OCI-LY1 (cell line): ENCODE results near the gene TBC1D10A.

Experiments used
- EZH2 ChIP-seq: fragments of 200-600 bp; sonication (generic), shearing (Covaris generic); IDR thresholded peaks from 2 replicates; pipeline ENCODE4 v1.8.0; 2017; ENCODE audit warnings: borderline replicate concordance, mixed run types, mild to moderate bottlenecking, antibody characterized with exemption, low read length, moderate library complexity, mixed read lengths
- TF ChIP-seq, protein P1 (sequence below): fragments of 200-600 bp; sonication (generic), shearing (Covaris generic); IDR thresholded peaks from 2 replicates; pipeline ENCODE4 v1.5.1; 2017; ENCODE audit warnings: mild to moderate bottlenecking, antibody characterized with exemption, low read length, moderate library complexity, mixed read lengths

DNA sequence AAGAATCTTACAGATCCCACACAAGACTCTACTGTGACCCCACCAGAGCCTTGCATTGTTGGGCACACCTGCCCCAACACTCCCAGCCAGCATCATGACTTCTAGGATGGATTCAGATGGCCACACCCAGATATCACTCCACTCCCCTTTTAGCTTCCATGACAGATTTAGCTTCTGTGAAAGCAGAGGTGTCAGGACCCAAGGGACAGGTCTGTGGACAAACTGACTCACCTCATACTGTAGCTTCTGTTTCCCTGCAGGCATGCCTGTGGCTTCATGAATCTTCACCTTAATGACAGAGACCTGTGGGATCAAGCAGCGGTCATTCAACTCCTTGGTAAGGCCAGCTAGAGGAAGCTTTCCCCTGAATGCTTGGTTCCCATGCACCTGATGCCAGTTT lies 8.5 kb upstream of the TBC1D10A start:
- TF ChIP-seq EZH2, result no peak
- TF ChIP-seq, protein P1, sequence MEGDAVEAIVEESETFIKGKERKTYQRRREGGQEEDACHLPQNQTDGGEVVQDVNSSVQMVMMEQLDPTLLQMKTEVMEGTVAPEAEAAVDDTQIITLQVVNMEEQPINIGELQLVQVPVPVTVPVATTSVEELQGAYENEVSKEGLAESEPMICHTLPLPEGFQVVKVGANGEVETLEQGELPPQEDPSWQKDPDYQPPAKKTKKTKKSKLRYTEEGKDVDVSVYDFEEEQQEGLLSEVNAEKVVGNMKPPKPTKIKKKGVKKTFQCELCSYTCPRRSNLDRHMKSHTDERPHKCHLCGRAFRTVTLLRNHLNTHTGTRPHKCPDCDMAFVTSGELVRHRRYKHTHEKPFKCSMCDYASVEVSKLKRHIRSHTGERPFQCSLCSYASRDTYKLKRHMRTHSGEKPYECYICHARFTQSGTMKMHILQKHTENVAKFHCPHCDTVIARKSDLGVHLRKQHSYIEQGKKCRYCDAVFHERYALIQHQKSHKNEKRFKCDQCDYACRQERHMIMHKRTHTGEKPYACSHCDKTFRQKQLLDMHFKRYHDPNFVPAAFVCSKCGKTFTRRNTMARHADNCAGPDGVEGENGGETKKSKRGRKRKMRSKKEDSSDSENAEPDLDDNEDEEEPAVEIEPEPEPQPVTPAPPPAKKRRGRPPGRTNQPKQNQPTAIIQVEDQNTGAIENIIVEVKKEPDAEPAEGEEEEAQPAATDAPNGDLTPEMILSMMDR, result no peak
